NCI-H1930 (cell line): Measurements from ENCODE around the gene ASPN.

Experiments used
- DNase-seq, 2 experiments: peaks; one replicate each; lab custom pipeline; 2025; lab: John Stamatoyannopoulos, UW

Gene ASPN

GRCh38 chr9:92482329-92482728 lies at the start of gene ASPN:
Gene ASPN, minus strand, starts transcription at chr9:92482506.
- no peak for DNase-seq

DNA sequence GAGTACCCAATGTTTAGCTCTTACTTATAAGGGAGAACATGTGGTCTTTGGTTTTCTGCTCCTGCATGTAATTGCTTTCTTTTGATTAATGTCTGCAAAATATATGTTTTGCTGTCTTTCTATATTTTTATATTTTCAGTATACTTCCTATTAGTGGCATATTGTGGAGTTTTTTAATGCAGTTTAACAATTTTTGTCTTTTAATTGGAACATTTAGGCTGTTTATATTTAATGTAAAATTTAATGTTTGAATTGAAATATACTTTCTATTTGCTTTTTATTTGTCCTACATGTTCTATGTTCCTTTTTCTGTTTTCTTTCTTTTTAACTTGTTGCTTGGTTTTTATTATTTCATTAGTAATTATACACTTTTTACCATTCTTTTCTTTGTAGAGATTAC lies 48.6 kb upstream of the ASPN start:
- no peak for DNase-seq

GRCh38 chr9:92529124-92529523 lies 46.8 kb upstream of the ASPN start:
- no peak for DNase-seq

GRCh38 chr9:92528522-92528849 lies 46.2 kb upstream of the ASPN start:
- DNase-seq, result no peak

- DNase-seq, result no peak
Measured at GRCh38 chr9:92527832-92528521, 45.7 kb upstream of the ASPN start.

GRCh38 chr9:92527291-92527828 lies 45.1 kb upstream of the ASPN start:
- DNase-seq, result no peak

GRCh38 chr9:92525306-92525705 lies 43.0 kb upstream of the ASPN start:
- no peak for DNase-seq

DNA sequence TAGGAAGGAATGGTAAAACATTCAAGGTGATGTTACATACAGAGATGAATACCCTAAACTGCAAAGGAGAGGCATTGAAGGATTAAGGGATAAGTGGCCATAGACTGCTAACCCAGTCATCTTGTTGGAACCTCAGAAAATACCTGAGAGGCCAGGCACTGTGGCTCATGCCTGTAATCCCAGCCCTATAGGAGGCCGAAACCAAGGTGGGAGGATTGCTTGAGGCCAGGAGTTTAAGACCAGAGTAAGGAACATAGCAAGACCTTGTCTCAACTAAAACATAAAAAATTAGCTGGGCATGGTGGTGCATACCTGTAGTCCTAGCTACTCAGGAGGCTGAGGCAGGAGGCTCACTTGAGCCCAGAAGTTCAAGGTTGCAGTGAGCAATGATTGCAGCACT lies 42.6 kb upstream of the ASPN start:
- no peak for DNase-seq

GRCh38 chr9:92522983-92523970 lies 41.0 kb upstream of the ASPN start:
- no peak for DNase-seq

- no peak for DNase-seq
Measured at GRCh38 chr9:92520837-92521236, 38.5 kb upstream of the ASPN start.

GRCh38 chr9:92518199-92518598 lies 35.9 kb upstream of the ASPN start:
- DNase-seq, result no peak

DNA sequence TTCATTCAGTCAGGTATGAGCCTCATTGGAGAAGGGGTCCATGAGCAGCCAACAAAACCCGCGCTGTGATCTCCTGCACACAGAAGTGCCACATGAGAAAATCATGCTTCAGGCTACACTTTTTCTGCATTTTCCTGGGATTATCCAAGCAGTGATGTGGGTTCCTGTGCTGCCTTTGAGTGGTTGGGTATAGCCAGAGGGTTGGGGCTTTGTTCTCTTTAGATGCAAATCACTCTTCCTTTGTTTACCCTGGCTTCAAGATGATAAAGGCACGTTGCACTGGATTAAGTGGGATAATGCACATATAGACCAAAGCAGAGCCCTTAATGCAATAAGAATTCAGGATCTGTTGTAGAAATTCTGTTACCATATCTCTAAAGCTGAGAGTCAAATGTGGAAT lies 34.7 kb upstream of the ASPN start:
- no peak for DNase-seq

- no peak for DNase-seq
Measured at GRCh38 chr9:92516521-92516920, 34.2 kb upstream of the ASPN start.

DNA sequence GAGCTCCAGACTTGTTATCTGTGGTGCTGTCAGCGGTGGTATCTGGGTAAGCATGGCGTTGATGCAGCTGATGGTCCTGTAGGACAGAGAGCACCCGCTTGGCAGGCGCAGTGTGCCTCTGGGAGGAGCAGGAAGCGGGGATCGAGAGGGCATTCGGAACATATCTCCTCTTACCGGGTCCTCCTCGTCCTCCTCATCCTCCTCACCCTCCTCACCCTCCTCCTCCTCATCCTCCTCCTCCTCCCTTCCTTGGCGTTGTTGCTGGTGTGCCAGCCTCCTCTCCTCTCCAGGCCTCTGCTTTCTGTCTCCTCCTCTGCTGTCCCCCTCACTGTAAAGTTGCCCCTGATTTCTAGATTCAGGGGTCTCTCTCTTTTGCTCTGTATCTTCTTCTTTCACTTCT lies 32.3 kb upstream of the ASPN start:
- no peak for DNase-seq

DNA sequence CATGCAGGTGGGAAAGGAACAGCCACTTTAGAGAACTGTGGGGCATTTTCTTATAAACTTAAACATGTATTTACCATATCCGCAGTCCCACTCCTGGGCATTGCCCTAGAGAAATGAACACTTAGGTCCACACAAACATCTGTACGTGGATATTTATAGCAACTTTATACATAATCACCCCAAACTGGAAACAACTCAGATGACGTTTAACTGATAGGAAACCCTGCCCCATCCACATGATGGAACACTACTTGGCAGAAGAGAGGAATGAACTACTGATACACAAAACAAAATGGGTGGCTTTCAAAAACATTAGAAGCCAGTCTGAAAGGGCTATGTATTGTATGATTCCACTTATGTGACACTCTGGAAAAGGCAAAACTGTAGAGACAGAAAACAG lies 31.0 kb upstream of the ASPN start:
- no peak for DNase-seq

GRCh38 chr9:92512622-92513021 lies 30.3 kb upstream of the ASPN start:
- no peak for DNase-seq

DNA sequence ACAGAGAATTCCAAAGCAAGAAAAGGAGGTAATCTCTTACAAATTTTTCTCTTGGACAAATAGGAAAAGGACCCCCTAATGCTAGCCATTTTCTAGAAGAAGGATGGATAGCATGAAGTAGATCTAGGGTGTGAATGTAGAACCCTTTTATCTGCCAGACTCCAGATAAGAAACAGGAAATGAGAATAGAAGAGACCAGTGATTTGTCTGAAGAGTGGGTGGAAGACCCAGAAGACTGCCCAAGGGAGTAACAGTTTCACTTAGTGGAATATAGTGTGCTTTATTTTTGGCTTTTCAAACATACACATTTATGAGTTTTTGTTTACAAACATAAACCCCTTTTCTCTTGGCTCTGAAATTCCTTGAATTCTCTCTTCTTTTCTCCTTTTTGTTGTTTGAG lies 28.4 kb upstream of the ASPN start:
- no peak for DNase-seq

DNA sequence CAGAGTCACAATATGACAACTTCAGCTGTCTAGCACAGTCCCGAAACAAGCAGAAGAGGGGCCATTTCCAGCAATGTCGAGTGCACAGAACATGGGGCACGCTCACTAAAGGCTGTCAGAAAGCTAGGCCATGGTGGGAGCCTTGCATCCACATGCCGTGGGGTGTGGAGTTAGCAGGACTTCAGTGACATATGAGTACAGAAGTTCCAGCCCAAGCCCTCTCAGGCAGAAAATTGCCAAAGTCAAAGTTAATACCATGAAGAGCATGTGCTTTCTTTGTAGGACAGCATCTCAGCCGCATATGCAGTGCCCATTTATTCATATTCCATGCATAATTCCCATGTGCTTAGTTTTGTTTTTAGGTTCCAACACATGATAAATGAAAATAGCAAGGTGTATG lies 26.7 kb upstream of the ASPN start:
- DNase-seq, result no peak

- no peak for DNase-seq
Measured at GRCh38 chr9:92508018-92508820, 25.9 kb upstream of the ASPN start.

DNA sequence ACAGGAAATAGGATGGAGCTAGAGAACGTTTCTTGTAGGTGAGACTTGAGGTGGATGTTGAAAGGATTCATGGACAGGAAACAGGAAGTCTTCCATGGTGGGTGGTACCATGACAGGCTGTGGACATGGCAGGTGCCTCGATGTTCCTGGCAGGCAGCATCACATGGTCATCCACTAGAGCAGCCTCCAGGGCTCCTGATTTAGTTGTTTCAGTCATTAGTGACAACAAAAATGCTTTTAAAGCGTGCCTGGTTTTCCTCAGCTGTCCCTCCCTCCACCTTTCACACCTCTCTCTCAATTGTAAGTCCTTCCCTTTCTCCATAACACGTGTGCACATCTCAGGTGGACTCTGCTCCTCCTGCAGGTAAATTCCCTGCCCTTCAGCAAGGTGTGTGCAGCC lies 25.2 kb upstream of the ASPN start:
- DNase-seq, result no peak

DNA sequence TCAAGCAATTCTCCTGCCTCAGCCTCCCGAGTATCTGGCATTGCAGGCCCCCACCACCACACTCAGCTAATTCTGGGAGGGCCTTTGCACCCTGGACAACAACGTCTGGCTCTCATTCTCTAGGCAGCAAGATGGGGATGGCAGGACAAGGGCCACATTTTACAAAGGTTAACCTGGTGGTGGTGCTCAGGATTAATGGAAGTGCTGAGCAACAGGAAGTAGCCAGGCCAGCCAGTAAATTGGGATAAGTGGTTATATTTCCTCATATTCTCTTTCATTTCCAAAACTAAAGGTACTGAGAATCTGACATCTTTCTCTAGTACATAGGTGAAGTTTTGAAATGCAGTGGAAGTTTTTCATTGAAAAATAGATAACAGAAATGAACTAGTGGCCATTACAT lies 24.7 kb upstream of the ASPN start:
- no peak for DNase-seq

DNA sequence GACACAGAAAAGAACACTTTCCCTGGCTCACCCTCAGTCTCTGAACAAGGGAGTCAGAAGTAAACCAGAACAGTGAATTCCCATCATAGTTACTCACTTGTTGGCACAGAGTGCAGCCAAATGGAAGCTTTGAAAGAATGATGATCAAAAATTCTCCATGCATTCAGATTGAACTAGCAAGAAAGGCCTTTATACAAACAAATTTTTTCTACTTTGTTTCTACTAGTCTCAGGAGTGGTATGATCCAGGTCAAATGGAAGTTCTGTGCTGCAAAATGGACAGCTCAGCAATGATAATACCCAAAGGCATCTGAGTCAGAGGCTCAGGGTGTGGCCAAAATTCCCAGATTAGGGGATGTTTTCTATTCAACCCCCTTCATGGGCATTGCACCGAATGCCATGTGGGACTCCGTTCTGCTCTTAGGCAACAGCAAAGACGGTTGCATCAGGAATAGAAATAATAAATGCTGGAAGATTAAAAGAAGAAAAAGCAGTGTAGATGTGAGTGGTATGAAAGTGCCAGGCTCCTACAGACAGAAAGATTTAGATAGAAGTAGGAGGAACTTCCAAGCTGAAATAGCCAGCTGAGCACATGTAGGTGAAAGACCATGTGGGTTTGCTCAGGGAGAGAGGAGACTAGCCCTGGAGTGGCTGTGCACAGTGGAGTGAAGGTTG lies 24.0 kb upstream of the ASPN start:
- DNase-seq, result no peak
